Activated naive CD8-positive, alpha-beta T cell treated with anti-CD3 and anti-CD28 coated beads, Interleukin-2, amount 10 ng/mL, durations not matched to agents 7 days and 5 days (primary cell): Measurements from ENCODE around the gene KDM3B. TPM values are rescaled to one million over a fixed set of nuclear protein-coding genes. Genes with fewer than 3 reads are reported as not detected.
A peak's percentile ranks its signal among the peaks of the same experiment; 100 is the strongest.

Experiments used
- ATAC-seq: fragments of 150-1000 bp; cut with Tn5 transposase; one replicate; pipeline ENCODE4 v1.10.0; 2021; ENCODE audit warnings: low read depth, moderate library complexity
- POLR2A ChIA-PET: fragments of 350-600 bp; sonication (Branson Sonifier 250); formaldehyde crosslinking; loops from one replicate; lab custom pipeline; 2021; ENCODE audit warnings: antibody characterized with exemption; lab: Charles Lee
- DNase-seq: peaks from one replicate; pipeline ENCODE4 v3.0.0; 2021
- H3K27ac Mint-ChIP-seq: one replicate; pipeline ENCODE4 v1.8.0; 2022; ENCODE audit warnings: mild to moderate bottlenecking, mixed read lengths
- H3K27me3 Mint-ChIP-seq: one replicate; pipeline ENCODE4 v1.8.0; 2022; ENCODE audit warnings: mild to moderate bottlenecking, moderate library complexity, mixed read lengths
- H3K36me3 Mint-ChIP-seq: one replicate; pipeline ENCODE4 v1.8.0; 2021; ENCODE audit warnings: mild to moderate bottlenecking, mixed read lengths
- H3K4me1 Mint-ChIP-seq: one replicate; pipeline ENCODE4 v1.8.0; 2021; ENCODE audit warnings: mixed read lengths
- H3K4me3 Mint-ChIP-seq: one replicate; pipeline ENCODE4 v1.8.0; 2022; ENCODE audit warnings: mild to moderate bottlenecking, moderate library complexity, mixed read lengths
- H3K9me3 Mint-ChIP-seq: one replicate; pipeline ENCODE4 v1.8.0; 2021; ENCODE audit warnings: mixed read lengths
- total RNA-seq, 2 experiments: library from RNA; stranded (reverse); gene quantifications; one replicate each; pipeline ENCODE4 v1.2.3, GENCODE V29; 2021

The KDM3B gene
- total RNA-seq, 2 experiments from 2014 or later: 63.0 to 70.8 TPM

DNA sequence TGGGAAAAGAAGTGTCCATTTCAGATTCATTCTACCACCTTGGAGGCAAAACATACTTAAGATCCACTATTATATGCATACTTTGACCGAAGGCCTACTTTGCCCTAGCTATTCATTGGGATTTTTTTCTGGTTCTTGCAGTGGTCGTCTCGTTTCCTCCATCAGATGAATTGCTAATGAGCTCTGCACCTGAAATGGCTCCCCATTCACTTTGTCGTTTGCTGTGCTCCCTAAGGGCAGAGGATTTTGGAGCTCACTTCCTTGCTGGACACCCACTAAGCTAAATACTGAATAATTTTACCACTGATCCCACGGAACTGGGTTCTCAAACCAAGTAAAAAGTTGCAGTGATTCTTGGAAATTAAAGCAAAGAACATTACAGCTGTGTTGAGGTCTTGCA lies 1.9 kb downstream of the KDM3B start:
- POLR2A ChIA-PET: interaction anchor here (1.3 to 8.1 kb wide), 5 partner anchors 14 to 221 kb away, joined by 3 to 132 read pairs (median 17); partner anchors contain the start of genes CDC23, CDC25C, ETF1 and FAM53C
- no peaks in the 10 kb centered on the region for H3K27me3 Mint-ChIP-seq
- ATAC-seq (no peak), DNase-seq (no peak)
- peak overlapping the region; percentile 89 for H3K27ac Mint-ChIP-seq
- H3K9me3 Mint-ChIP-seq: peaks cover 8% of the 10 kb centered on the region
- peak overlapping the region; percentile 93 for H3K4me3 Mint-ChIP-seq
- peaks cover 13% of the 10 kb centered on the region for H3K36me3 Mint-ChIP-seq
- peaks cover 36% of the 10 kb centered on the region for H3K4me1 Mint-ChIP-seq

GRCh38 chr5:138354926-138355378 lies 2.5 kb downstream of the KDM3B start:
- ATAC-seq: peak; percentile 29
- Mint-ChIP-seq H3K4me3 (peak overlapping the region; percentile 93), H3K27ac (peak overlapping the region; percentile 31), H3K4me1 (peaks cover 40% of the 10 kb centered on the region), H3K9me3 (peaks cover 8% of the 10 kb centered on the region), H3K27me3 (no peaks in the 10 kb centered on the region), H3K36me3 (peaks cover 13% of the 10 kb centered on the region)
- POLR2A ChIA-PET: interaction anchor here (2.2 to 8.1 kb wide), 3 partner anchors 15 to 142 kb away, joined by 17 to 132 read pairs (median 58); partner anchors contain the start of genes CDC23, CDC25C and FAM53C
- no peak for DNase-seq

DNA sequence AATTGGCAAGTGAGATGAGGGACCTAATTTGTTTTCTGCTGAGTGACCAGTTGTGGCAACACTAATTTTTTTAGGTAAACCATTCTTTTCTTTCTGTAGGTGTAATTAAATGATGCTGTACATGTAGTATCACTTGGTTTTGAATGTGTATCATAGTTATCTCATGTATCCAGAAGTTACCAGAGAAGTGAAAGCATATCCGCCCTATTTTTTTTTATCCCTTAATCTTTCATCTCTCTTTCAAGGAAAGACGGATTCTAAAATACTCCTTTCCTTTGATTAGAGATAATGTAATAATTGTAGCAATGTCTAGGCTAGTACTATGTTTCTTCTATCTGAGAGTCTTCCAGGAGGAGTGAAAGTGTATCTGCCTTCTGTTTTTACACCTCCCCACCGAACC lies 7.1 kb downstream of the KDM3B start:
- no peak overlapping the region for H3K4me3 Mint-ChIP-seq
- peaks cover 20% of the 10 kb centered on the region for H3K4me1 Mint-ChIP-seq
- POLR2A ChIA-PET: no interaction called here
- H3K27me3 Mint-ChIP-seq: no peaks in the 10 kb centered on the region
- no peak for DNase-seq
- peaks cover 3% of the 10 kb centered on the region for H3K36me3 Mint-ChIP-seq
- no peaks in the 10 kb centered on the region for H3K9me3 Mint-ChIP-seq
- no peak for ATAC-seq
- H3K27ac Mint-ChIP-seq: no peak overlapping the region

DNA sequence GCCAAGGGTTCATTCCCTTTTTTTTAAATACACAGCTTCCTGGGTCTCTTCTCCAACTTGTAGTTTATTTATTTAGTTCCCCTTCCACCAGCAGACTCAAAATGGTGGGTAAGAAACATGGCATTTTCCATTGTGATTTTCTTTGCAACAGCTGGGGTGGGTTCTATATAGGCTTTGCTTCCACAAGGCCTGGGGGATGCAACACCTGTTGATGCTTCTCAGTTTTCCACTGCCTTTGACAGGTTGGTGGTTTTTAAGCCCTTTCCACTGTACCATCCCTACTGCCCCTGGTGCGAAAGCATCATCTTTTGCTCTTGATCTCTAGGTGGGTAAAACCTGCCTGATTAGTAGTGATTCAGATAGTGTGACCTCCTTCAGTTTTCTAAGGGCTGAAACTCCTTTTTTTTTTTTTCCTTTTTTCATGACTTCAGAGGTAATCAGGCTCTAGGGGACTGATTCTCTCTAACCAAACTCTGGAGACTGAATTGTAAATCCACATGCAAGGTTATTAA lies 8.5 kb downstream of the KDM3B start:
- peaks cover 3% of the 10 kb centered on the region for H3K36me3 Mint-ChIP-seq
- no peak overlapping the region for H3K27ac Mint-ChIP-seq
- POLR2A ChIA-PET: interaction anchor here (1.0 kb wide), 1 partner anchor 31 kb away, joined by 3 read pairs; no protein-coding TSS in a partner anchor
- no peak for ATAC-seq
- peaks cover 8% of the 10 kb centered on the region for H3K4me1 Mint-ChIP-seq
- no peak overlapping the region for H3K4me3 Mint-ChIP-seq
- no peak for DNase-seq
- H3K27me3 Mint-ChIP-seq: no peaks in the 10 kb centered on the region
- no peaks in the 10 kb centered on the region for H3K9me3 Mint-ChIP-seq

DNA sequence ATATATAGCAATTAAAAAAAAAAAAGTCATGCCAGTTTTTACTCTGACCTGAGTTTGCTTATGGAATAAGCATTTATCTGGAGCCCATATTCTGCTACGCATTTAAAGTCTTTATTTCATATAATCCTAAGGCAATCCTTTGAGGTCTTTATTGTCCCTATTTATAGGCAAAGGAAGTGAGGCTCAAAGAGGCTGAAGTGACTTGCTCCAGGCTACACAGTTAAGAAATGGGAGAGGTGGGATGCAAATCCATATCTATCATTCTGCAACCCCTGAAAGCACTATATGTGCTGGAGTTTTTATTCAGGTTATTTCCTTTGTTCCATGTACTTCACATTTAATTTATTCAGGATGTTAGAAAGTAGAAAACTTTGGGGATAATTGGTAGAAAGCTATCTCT lies 12.1 kb downstream of the KDM3B start:
- no peak overlapping the region for H3K27ac Mint-ChIP-seq
- DNase-seq (no peak), ATAC-seq (no peak)
- H3K4me3 Mint-ChIP-seq: no peak overlapping the region
- POLR2A ChIA-PET: no interaction called here
- H3K9me3 Mint-ChIP-seq: no peaks in the 10 kb centered on the region
- H3K36me3 Mint-ChIP-seq: peaks cover 6% of the 10 kb centered on the region
- peaks cover 22% of the 10 kb centered on the region for H3K4me1 Mint-ChIP-seq
- no peaks in the 10 kb centered on the region for H3K27me3 Mint-ChIP-seq

GRCh38 chr5:138366632-138367382 lies 14.3 kb downstream of the KDM3B start:
- peaks cover 20% of the 10 kb centered on the region for H3K4me1 Mint-ChIP-seq
- H3K27ac Mint-ChIP-seq: no peak overlapping the region
- no peaks in the 10 kb centered on the region for H3K27me3 Mint-ChIP-seq
- no peak for DNase-seq
- H3K36me3 Mint-ChIP-seq: peaks cover 5% of the 10 kb centered on the region
- H3K4me3 Mint-ChIP-seq: no peak overlapping the region
- no peaks in the 10 kb centered on the region for H3K9me3 Mint-ChIP-seq
- no peak for ATAC-seq
- POLR2A ChIA-PET: interaction anchor here (0.6 kb wide), 1 partner anchor 13 kb away, joined by 3 read pairs; no protein-coding TSS in a partner anchor

GRCh38 chr5:138369261-138369660 lies 16.8 kb downstream of the KDM3B start:
- Mint-ChIP-seq H3K4me1 (peaks cover 21% of the 10 kb centered on the region), H3K36me3 (peaks cover 3% of the 10 kb centered on the region), H3K27me3 (no peaks in the 10 kb centered on the region), H3K4me3 (no peak overlapping the region), H3K27ac (no peak overlapping the region), H3K9me3 (no peaks in the 10 kb centered on the region)
- ATAC-seq (no peak), DNase-seq (no peak)
- POLR2A ChIA-PET: no interaction called here

DNA sequence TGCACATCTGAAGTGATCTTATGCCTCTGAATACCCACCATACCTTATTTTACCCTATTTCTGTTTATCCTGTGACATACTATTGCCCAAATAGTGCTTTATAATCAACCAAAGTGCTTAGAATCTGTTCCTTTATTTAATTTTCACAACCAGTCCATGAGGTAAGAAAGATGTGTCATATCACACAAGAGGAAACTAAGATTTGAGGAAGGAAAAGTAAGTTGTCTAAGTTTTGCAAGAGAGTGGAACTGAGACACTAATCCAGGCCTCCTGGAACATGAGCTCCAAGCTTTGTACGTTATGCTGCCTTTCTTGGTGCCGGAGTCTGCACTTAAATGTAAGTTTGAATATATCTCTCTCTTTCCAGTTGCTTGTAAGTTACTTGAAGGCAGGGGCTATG lies 17.2 kb downstream of the KDM3B start:
- peaks cover 21% of the 10 kb centered on the region for H3K4me1 Mint-ChIP-seq
- POLR2A ChIA-PET: interaction anchor here (0.6 kb wide), 1 partner anchor 34 kb away, joined by 3 read pairs; no protein-coding TSS in a partner anchor
- H3K9me3 Mint-ChIP-seq: no peaks in the 10 kb centered on the region
- no peak for DNase-seq
- H3K4me3 Mint-ChIP-seq: no peak overlapping the region
- ATAC-seq: no peak
- H3K36me3 Mint-ChIP-seq: peaks cover 3% of the 10 kb centered on the region
- H3K27me3 Mint-ChIP-seq: no peaks in the 10 kb centered on the region
- no peak overlapping the region for H3K27ac Mint-ChIP-seq

DNA sequence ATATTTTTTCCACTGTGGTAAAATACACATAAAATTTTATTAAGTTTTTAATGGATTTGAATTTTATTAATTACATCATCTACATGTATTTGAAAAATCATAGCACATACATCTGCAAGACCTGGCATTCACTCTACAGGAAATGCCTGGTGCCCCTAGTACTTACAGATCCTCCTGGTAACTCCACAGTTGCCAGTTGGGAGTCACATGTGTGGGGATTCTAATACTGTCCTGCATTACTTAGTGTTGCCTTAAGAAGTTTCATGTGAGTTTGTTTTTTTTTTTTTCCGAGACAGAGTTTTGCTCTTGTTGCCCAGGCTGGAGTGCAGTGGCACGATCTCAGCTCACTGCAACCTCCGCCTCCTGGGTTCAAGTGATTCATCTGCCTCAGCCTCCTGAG lies 18.1 kb downstream of the KDM3B start:
- POLR2A ChIA-PET: no interaction called here

GRCh38 chr5:138371454-138371853 lies 19.0 kb downstream of the KDM3B start:
- Mint-ChIP-seq H3K4me1 (peaks cover 19% of the 10 kb centered on the region), H3K9me3 (no peaks in the 10 kb centered on the region), H3K27ac (no peak overlapping the region), H3K27me3 (no peaks in the 10 kb centered on the region), H3K4me3 (no peak overlapping the region), H3K36me3 (peaks cover 2% of the 10 kb centered on the region)
- DNase-seq (no peak), ATAC-seq (no peak)
- POLR2A ChIA-PET: no interaction called here

More for the DNA sequence above, 18.1 kb downstream of the KDM3B start:
- Mint-ChIP-seq H3K27me3 (no peaks in the 10 kb centered on the region), H3K4me3 (no peak overlapping the region), H3K36me3 (peaks cover 3% of the 10 kb centered on the region), H3K27ac (no peak overlapping the region), H3K4me1 (peaks cover 21% of the 10 kb centered on the region), H3K9me3 (no peaks in the 10 kb centered on the region)
- ATAC-seq (no peak), DNase-seq (no peak)

DNA sequence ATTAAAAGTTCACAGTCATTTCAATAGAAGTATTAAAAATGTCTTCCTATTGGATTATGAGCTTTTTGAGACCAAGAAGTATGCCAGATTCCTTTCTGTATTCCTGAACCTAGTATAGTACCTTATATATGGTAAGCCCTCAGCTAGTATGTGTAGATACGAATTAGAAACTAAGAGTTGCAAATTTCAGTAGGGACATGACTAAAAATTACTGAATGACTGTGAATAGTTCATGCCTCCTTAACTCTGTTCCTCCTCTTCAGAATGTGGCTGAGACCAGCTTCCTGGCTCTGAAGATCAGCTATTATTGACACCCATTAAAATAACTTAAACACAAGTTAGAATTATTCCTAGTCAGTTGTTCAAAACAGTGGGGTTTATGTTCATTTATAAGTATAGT lies 19.7 kb downstream of the KDM3B start:
- Mint-ChIP-seq H3K4me3 (no peak overlapping the region), H3K27me3 (no peaks in the 10 kb centered on the region), H3K4me1 (peaks cover 16% of the 10 kb centered on the region), H3K9me3 (no peaks in the 10 kb centered on the region), H3K27ac (no peak overlapping the region), H3K36me3 (peaks cover 2% of the 10 kb centered on the region)
- POLR2A ChIA-PET: no interaction called here
- DNase-seq (no peak), ATAC-seq (no peak)

DNA sequence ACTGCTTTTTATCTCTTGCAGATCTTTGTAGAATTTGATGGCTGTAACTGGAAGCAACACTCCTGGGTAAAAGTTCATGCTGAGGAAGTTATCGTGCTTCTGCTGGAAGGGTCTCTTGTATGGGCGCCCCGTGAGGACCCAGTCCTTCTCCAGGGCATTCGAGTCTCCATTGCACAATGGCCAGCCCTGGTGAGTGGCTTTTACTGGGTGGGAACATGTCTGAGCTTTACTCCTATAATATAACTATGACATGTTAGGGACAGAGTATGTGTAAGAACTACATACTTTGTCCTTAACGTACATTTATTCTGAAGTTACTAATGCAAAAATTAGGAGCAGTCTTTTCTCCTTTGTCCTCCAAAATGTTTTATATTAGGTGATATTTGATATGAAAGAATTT lies 20.2 kb downstream of the KDM3B start:
- no peaks in the 10 kb centered on the region for H3K27me3 Mint-ChIP-seq
- no peak for ATAC-seq
- no peak for DNase-seq
- H3K4me3 Mint-ChIP-seq: no peak overlapping the region
- peaks cover 16% of the 10 kb centered on the region for H3K4me1 Mint-ChIP-seq
- no peaks in the 10 kb centered on the region for H3K9me3 Mint-ChIP-seq
- POLR2A ChIA-PET: no interaction called here
- H3K27ac Mint-ChIP-seq: peak overlapping the region; percentile 32
- H3K36me3 Mint-ChIP-seq: peaks cover 6% of the 10 kb centered on the region

DNA sequence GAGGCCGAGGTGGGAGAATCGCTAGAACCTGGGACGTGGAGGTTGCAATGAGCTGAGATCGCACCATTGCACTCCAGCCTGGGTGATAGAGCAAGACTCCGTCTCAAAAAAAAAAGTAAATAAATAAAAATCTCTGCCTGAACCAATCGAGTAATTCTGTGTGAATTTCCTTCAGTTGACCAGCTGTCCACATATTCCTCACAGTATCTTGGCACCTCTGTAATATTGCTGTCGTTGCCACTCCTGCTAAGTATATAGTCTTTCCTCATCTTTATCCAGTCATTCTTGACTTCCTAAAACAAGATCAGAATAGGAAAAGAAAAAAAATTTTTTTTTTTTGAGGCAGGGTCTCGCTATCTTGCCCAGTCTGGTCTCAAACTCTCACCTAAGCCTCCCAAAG lies 29.9 kb downstream of the KDM3B start:
- ATAC-seq (no peak), DNase-seq (no peak)
- Mint-ChIP-seq H3K36me3 (peaks cover 23% of the 10 kb centered on the region), H3K4me3 (no peak overlapping the region), H3K4me1 (no peaks in the 10 kb centered on the region), H3K27ac (no peak overlapping the region), H3K27me3 (no peaks in the 10 kb centered on the region), H3K9me3 (no peaks in the 10 kb centered on the region)
- POLR2A ChIA-PET: interaction anchor here (0.7 kb wide), 1 partner anchor 14 kb away, joined by 3 read pairs; no protein-coding TSS in a partner anchor

- no peak overlapping the region for H3K4me3 Mint-ChIP-seq
- no peaks in the 10 kb centered on the region for H3K9me3 Mint-ChIP-seq
- H3K27me3 Mint-ChIP-seq: no peaks in the 10 kb centered on the region
- peaks cover 18% of the 10 kb centered on the region for H3K36me3 Mint-ChIP-seq
- DNase-seq (no peak), ATAC-seq (no peak)
- H3K4me1 Mint-ChIP-seq: no peaks in the 10 kb centered on the region
- H3K27ac Mint-ChIP-seq: no peak overlapping the region
- POLR2A ChIA-PET: no interaction called here
These were observed 33.2 kb downstream of the KDM3B start for GRCh38 chr5:138385660-138386059.
